Measurements from ENCODE around the gene NFKB1.

The NFKB1 gene

GRCh38 chr4:102593147-102593546, 92.0 kb downstream of the NFKB1 start:
- in situ Hi-C loops (cut with HindIII; ENCODE audit: low sequenced_read_pairs): no loop called here

GRCh38 chr4:102594000-102594399, 92.8 kb downstream of the NFKB1 start:
- in situ Hi-C loops (cut with HindIII; ENCODE audit: low sequenced_read_pairs): no loop called here

GRCh38 chr4:102596532-102596931, 95.4 kb downstream of the NFKB1 start:
- in situ Hi-C loops (cut with HindIII; ENCODE audit: low sequenced_read_pairs): no loop called here

GRCh38 chr4:102598086-102598761, 97.1 kb downstream of the NFKB1 start:
- in situ Hi-C loops (cut with HindIII; ENCODE audit: low sequenced_read_pairs): no loop called here

- in situ Hi-C loops (cut with HindIII; ENCODE audit: low sequenced_read_pairs): no loop called here
Observed at GRCh38 chr4:102598762-102599374, 97.7 kb downstream of the NFKB1 start.

- in situ Hi-C loops (cut with HindIII; ENCODE audit: low sequenced_read_pairs): no loop called here
Observed at GRCh38 chr4:102599455-102599854, 98.3 kb downstream of the NFKB1 start.

DNA sequence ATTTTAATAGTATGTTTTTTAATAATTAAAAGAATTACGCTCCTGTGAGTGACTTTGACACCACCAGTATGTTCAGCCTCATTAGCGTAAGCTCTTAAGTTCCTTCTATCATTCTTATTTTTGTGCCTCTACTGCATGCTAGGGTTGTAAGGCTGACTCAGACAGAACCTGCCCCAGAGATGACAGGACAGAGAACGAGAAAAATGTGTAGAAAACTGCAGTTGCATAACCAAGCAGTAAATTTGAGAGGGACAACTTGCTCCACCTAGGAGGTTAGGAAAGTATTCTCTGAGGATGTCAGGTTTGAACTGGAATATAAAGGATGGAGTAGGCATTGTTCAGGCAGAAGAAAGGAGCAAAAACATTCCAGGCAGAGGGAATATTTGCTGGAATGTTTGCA, 98.7 kb downstream of the NFKB1 start:
- in situ Hi-C loops (cut with HindIII; ENCODE audit: low sequenced_read_pairs): loop anchor here (25.0 kb wide), 1 partner anchor 412 kb away; the partner anchor contains the start of gene SLC9B1

- in situ Hi-C loops (cut with HindIII; ENCODE audit: low sequenced_read_pairs): loop anchor here (25.0 kb wide), 1 partner anchor 412 kb away; the partner anchor contains the start of gene SLC9B1
Observed at GRCh38 chr4:102600689-102601088, 99.5 kb downstream of the NFKB1 start.

GRCh38 chr4:102601586-102602227, 100.5 kb downstream of the NFKB1 start:
- in situ Hi-C loops (cut with HindIII; ENCODE audit: low sequenced_read_pairs): loop anchor here (25.0 kb wide), 1 partner anchor 411 kb away; the partner anchor contains the start of gene SLC9B1

DNA sequence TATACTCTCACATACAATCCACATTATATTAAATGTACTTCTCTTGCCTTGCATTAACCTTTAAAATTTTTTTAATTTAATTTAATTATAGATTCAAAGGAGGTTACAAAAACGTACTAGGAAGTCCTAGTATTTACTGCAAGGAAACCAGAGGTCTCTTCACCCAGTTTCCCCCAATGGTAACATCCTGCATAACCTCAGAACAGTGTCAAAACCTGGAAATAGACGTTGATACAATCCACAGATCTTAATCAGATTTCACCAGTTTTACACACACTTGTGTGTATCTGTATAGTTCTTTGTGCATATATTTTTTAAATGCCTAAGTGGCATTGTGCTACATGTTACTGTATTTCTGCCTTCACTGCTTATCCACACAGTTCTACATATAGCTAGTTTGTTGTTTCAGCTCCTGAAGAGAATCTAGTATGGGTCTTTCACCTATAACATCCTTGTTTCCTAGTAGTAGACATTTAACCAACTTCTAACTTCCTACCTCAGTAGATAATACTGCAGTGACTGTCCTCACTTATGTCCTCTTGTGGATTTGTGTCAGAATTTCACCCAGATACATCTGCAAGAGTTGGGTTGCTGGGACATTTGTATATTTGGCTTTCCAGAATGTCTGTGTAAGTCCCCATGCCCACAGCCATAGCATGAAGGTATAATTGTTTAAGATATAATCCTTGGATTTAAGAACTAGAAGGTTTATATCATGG, 103.2 kb downstream of the NFKB1 start:
- in situ Hi-C loops (cut with HindIII; ENCODE audit: low sequenced_read_pairs): loop anchor here (25.0 kb wide), 1 partner anchor 408 kb away; the partner anchor contains the start of gene SLC9B1

- in situ Hi-C loops (cut with HindIII; ENCODE audit: low sequenced_read_pairs): loop anchor here (25.0 kb wide), 1 partner anchor 406 kb away; the partner anchor contains the start of gene SLC9B1
Observed at GRCh38 chr4:102606261-102606660, 105.1 kb downstream of the NFKB1 start.

DNA sequence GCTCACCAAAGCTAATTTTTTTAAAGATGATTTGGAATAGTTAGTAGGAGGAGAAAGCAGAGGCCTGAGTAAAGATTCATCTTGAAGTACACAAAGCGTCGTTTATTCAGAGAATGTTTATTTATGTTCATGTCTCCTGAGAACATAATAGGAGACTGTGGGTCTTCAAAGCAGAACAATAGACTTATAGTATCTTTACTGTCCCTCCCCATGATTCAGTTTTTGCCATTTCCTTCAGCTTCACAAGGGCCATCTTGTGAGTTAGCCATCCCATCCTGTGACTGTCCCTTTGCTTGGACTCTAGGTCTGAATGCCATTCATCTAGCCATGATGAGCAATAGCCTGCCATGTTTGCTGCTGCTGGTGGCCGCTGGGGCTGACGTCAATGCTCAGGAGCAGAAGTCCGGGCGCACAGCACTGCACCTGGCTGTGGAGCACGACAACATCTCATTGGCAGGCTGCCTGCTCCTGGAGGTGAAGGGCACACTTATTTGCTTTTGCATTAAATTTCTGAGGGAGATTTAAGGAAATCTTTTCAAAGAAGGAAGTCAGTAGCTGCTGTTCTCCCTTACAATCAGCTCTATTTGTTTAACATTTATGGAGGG, 105.8 kb downstream of the NFKB1 start:
- in situ Hi-C loops (cut with HindIII; ENCODE audit: low sequenced_read_pairs): loop anchor here (25.0 kb wide), 1 partner anchor 405 kb away; the partner anchor contains the start of gene SLC9B1

DNA sequence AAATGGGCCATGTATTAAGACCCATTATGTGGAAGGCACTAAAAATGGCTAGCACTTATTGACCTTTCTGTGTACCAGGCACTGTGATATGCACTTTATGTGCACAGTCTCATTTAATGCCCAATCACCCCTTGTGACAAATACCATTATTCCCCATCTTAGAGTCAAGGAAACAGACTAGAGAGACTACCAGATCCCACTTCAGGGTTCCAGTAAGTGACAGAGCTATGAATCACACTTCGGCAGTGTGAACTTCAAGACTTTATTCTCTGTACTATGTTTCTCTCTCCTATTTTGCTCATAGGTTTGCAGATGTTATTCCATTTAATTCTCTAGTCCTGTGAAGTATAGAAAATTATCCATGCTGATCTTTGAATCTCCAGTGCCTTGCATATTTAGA, 107.0 kb downstream of the NFKB1 start:
- in situ Hi-C loops (cut with HindIII; ENCODE audit: low sequenced_read_pairs): loop anchor here (25.0 kb wide), 1 partner anchor 404 kb away; the partner anchor contains the start of gene SLC9B1

GRCh38 chr4:102610007-102610406, 108.8 kb downstream of the NFKB1 start:
- in situ Hi-C loops (cut with HindIII; ENCODE audit: low sequenced_read_pairs): loop anchor here (25.0 kb wide), 1 partner anchor 402 kb away; the partner anchor contains the start of gene SLC9B1

GRCh38 chr4:102610476-102610875, 109.3 kb downstream of the NFKB1 start:
- in situ Hi-C loops (cut with HindIII; ENCODE audit: low sequenced_read_pairs): loop anchor here (25.0 kb wide), 1 partner anchor 402 kb away; the partner anchor contains the start of gene SLC9B1

- in situ Hi-C loops (cut with HindIII; ENCODE audit: low sequenced_read_pairs): loop anchor here (25.0 kb wide), 1 partner anchor 400 kb away; the partner anchor contains the start of gene SLC9B1
Observed at GRCh38 chr4:102612210-102612609, 111.1 kb downstream of the NFKB1 start.

GRCh38 chr4:102612824-102613366, 111.7 kb downstream of the NFKB1 start:
- in situ Hi-C loops (cut with HindIII; ENCODE audit: low sequenced_read_pairs): loop anchor here (25.0 kb wide), 1 partner anchor 399 kb away; the partner anchor contains the start of gene SLC9B1

DNA sequence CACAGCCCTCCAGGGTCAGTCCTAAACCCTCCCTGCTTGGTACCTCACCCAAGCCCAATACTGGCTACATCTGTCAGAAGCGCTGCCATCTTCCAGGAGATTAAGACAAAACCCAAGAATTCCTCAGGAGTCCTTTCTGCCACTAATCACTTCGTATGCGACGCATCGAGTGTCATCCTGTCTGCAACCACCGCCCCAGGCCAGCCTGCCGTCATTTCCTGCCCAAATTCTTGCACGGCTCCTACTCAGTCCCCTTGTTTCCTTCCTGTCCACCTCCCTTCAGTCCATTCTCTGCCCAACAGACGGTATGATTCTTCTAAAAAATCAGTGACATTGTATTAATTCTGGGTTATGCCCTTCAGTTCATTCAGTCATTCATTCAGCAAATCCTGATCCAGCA, 113.6 kb downstream of the NFKB1 start:
- in situ Hi-C loops (cut with HindIII; ENCODE audit: low sequenced_read_pairs): loop anchor here (25.0 kb wide), 1 partner anchor 398 kb away; the partner anchor contains the start of gene SLC9B1

DNA sequence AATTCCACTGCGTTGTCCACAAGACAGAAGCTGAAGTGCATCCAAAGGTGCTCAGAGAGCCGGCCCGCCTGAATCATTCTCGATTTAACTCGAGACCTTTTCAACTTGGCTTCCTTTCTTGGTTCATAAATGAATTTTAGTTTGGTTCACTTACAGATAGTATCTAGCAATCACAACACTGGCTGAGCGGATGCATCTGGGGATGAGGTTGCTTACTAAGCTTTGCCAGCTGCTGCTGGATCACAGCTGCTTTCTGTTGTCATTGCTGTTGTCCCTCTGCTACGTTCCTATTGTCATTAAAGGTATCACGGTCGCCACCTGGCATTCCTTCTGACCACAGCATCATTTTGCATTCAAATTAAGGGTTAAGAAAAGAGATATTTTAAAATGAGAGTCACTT, 115.5 kb downstream of the NFKB1 start:
- in situ Hi-C loops (cut with HindIII; ENCODE audit: low sequenced_read_pairs): loop anchor here (25.0 kb wide), 1 partner anchor 396 kb away; the partner anchor contains the start of gene SLC9B1

- in situ Hi-C loops (cut with HindIII; ENCODE audit: low sequenced_read_pairs): loop anchor here (25.0 kb wide), 1 partner anchor 393 kb away; the partner anchor contains the start of gene SLC9B1
Observed at GRCh38 chr4:102619021-102619420, 117.9 kb downstream of the NFKB1 start.

Measured in DLD1 (cell line).